Measurements from ENCODE around the gene TRPV2.
A peak's percentile ranks its signal among the peaks of the same experiment; 100 is the strongest.

- TF ChIP-seq SIN3A (IDR thresholded peaks at IDR 0.05; ENCODE audit: borderline replicate concordance, insufficient read depth, low read depth, low read length) (no peak), CTCF (IDR thresholded peaks at IDR 0.05) (no peak), POLR2AphosphoS5 (IDR thresholded peaks at IDR 0.05; ENCODE audit: low read depth, low read length) (peak; percentile 64; the same call in 1 of the 2 replicates)
- TF ChIP-seq, protein P1, sequence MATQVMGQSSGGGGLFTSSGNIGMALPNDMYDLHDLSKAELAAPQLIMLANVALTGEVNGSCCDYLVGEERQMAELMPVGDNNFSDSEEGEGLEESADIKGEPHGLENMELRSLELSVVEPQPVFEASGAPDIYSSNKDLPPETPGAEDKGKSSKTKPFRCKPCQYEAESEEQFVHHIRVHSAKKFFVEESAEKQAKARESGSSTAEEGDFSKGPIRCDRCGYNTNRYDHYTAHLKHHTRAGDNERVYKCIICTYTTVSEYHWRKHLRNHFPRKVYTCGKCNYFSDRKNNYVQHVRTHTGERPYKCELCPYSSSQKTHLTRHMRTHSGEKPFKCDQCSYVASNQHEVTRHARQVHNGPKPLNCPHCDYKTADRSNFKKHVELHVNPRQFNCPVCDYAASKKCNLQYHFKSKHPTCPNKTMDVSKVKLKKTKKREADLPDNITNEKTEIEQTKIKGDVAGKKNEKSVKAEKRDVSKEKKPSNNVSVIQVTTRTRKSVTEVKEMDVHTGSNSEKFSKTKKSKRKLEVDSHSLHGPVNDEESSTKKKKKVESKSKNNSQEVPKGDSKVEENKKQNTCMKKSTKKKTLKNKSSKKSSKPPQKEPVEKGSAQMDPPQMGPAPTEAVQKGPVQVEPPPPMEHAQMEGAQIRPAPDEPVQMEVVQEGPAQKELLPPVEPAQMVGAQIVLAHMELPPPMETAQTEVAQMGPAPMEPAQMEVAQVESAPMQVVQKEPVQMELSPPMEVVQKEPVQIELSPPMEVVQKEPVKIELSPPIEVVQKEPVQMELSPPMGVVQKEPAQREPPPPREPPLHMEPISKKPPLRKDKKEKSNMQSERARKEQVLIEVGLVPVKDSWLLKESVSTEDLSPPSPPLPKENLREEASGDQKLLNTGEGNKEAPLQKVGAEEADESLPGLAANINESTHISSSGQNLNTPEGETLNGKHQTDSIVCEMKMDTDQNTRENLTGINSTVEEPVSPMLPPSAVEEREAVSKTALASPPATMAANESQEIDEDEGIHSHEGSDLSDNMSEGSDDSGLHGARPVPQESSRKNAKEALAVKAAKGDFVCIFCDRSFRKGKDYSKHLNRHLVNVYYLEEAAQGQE (IDR thresholded peaks at IDR 0.05; ENCODE audit: insufficient read depth in 1 of 2, low read depth in 2 of 2, low read length in 1 of 2), result no peak
Measured at GRCh38 chr17:16440901-16441629, 25.7 kb downstream of the TRPV2 start.
